MCF 10A (cell line): ENCODE results near the gene CDC5L. TPM values are rescaled to one million over a fixed set of nuclear protein-coding genes. Genes with fewer than 3 reads are reported as not detected.

Experiments used
- BruUV-seq: library from RNA; stranded (reverse); fragments of 400-500 nt; replicated peaks from 2 replicates; lab custom pipeline; 2021; lab: Mats Ljungman, UMichigan
- CTCF ChIA-PET: fragments of 300-600 bp; sonication (Branson Sonifier 250); formaldehyde crosslinking; extraction: SDS; loops from one replicate; lab custom pipeline; 2021; ENCODE audit warnings: antibody characterized with exemption, inconsistent platforms; lab: Yijun Ruan, JAX
- POLR2A ChIA-PET: fragments of 300-600, 350-650 bp; sonication (Branson Sonifier 250); formaldehyde crosslinking; extraction: SDS; loops from one replicate; lab custom pipeline; 2020; ENCODE audit warnings: antibody characterized with exemption, inconsistent platforms; lab: Yijun Ruan, JAX
- DNase-seq: peaks from one replicate; pipeline ENCODE4 v3.0.0-alpha.2; 2018; ENCODE audit not compliant: unreplicated experiment
- H3K27ac Mint-ChIP-seq: one replicate; pipeline ENCODE4 v1.8.0; 2022; ENCODE audit warnings: mild to moderate bottlenecking, low read depth, mixed read lengths; ENCODE audit not compliant: unreplicated experiment
- H3K27me3 Mint-ChIP-seq: one replicate; pipeline ENCODE4 v1.8.0; 2022; ENCODE audit warnings: mixed read lengths; ENCODE audit not compliant: insufficient read depth, unreplicated experiment
- H3K36me3 Mint-ChIP-seq: one replicate; pipeline ENCODE4 v1.8.0; 2022; ENCODE audit warnings: mild to moderate bottlenecking, moderate library complexity, mixed read lengths; ENCODE audit not compliant: insufficient read depth, unreplicated experiment
- H3K4me1 Mint-ChIP-seq: one replicate; pipeline ENCODE4 v1.8.0; 2022; ENCODE audit warnings: mixed read lengths; ENCODE audit not compliant: insufficient read depth, unreplicated experiment
- H3K4me3 Mint-ChIP-seq: one replicate; pipeline ENCODE4 v1.8.0; 2022; ENCODE audit warnings: mild to moderate bottlenecking, moderate library complexity, mixed read lengths; ENCODE audit not compliant: unreplicated experiment
- H3K9me3 Mint-ChIP-seq: one replicate; pipeline ENCODE4 v1.8.0; 2022; ENCODE audit warnings: mixed read lengths; ENCODE audit not compliant: unreplicated experiment
- CTCF ChIP-seq: fragments of 200-600 bp; IDR thresholded peaks from one replicate; pipeline ENCODE4 v1.8.0; 2022; ENCODE audit warnings: antibody characterized with exemption, mild to moderate bottlenecking; ENCODE audit not compliant: unreplicated experiment
- intact Hi-C: fragments of 100-400 bp; cut with micrococcal nuclease; formaldehyde crosslinking; loops from 2 replicates; pipeline ENCODE4 v1.14.1; 2022
- total RNA-seq: library from RNA; stranded (reverse); gene quantifications from 2 replicates; pipeline ENCODE4 v1.2.3, GENCODE V29; 2022

The CDC5L gene
- total RNA-seq, 1 experiment from 2014 or later, result 23.1 TPM

GRCh38 chr6:44456966-44457292 is 69.4 kb downstream of the CDC5L start:
- Mint-ChIP-seq H3K4me1 (peaks cover 20% of the 10 kb centered on the region), H3K27me3 (no peaks in the 10 kb centered on the region), H3K9me3 (no peaks in the 10 kb centered on the region), H3K36me3 (peaks cover 2% of the 10 kb centered on the region), H3K27ac (no peak overlapping the region), H3K4me3 (no peak overlapping the region)
- no peak for DNase-seq
- TF ChIP-seq CTCF, result no peak
- ChIA-PET POLR2A (interaction anchor here (1.2 to 1.5 kb wide), 2 partner anchors 17 to 23 kb away, joined by 3 to 4 read pairs; no protein-coding TSS in a partner anchor), CTCF (interaction anchor here (0.6 to 5.8 kb wide), 5 partner anchors 12 to 189 kb away, joined by 3 to 41 read pairs (median 23); no protein-coding TSS in a partner anchor)
- intact Hi-C loops, result loop anchor here (1.0 to 5.0 kb wide), 2 partner anchors 26 to 190 kb away; partner anchors contain the start of gene NFKBIE
- no TSS peak for BruUV-seq

- H3K27ac Mint-ChIP-seq, result no peak overlapping the region
- H3K4me1 Mint-ChIP-seq, result peaks cover 17% of the 10 kb centered on the region
- H3K9me3 Mint-ChIP-seq, result no peaks in the 10 kb centered on the region
- no peaks in the 10 kb centered on the region for H3K36me3 Mint-ChIP-seq
- no TSS peak for BruUV-seq
- no peak overlapping the region for H3K4me3 Mint-ChIP-seq
- peak; percentile 31 for DNase-seq
- CTCF ChIA-PET, result interaction anchor here (0.6 to 5.8 kb wide), 7 partner anchors 12 to 189 kb away, joined by 3 to 41 read pairs (median 5); no protein-coding TSS in a partner anchor
- no peaks in the 10 kb centered on the region for H3K27me3 Mint-ChIP-seq
- POLR2A ChIA-PET, result interaction anchor here (1.0 to 1.5 kb wide), 2 partner anchors 24 to 27 kb away, joined by 3 read pairs; no protein-coding TSS in a partner anchor
- TF ChIP-seq CTCF, result no peak
- intact Hi-C loops, result loop anchor here (5.0 kb wide), 1 partner anchor 190 kb away; the partner anchor contains the start of gene NFKBIE
Observed at GRCh38 chr6:44457596-44457995, 70.1 kb downstream of the CDC5L start.

- Mint-ChIP-seq H3K4me3 (no peak overlapping the region), H3K4me1 (peaks cover 12% of the 10 kb centered on the region), H3K27me3 (no peaks in the 10 kb centered on the region), H3K27ac (no peak overlapping the region), H3K9me3 (no peaks in the 10 kb centered on the region), H3K36me3 (no peaks in the 10 kb centered on the region)
- intact Hi-C loops, result loop anchor here (5.0 kb wide), 1 partner anchor 191 kb away; the partner anchor contains the start of gene NFKBIE
- TF ChIP-seq CTCF, result no peak
- no peak for DNase-seq
- CTCF ChIA-PET, result interaction anchor here (0.6 to 3.8 kb wide), 9 partner anchors 9 to 192 kb away, joined by 3 to 29 read pairs (median 5); no protein-coding TSS in a partner anchor
- POLR2A ChIA-PET, result interaction anchor here (1.0 kb wide), 1 partner anchor 28 kb away, joined by 3 read pairs; no protein-coding TSS in a partner anchor
- BruUV-seq, result no TSS peak
Observed at GRCh38 chr6:44458551-44458950, 71.0 kb downstream of the CDC5L start.

- CTCF ChIA-PET, result interaction anchor here (0.6 to 2.6 kb wide), 4 partner anchors 13 to 1469 kb away, joined by 3 to 8 read pairs (median 6); no protein-coding TSS in a partner anchor
- Mint-ChIP-seq H3K9me3 (no peaks in the 10 kb centered on the region), H3K4me1 (peaks cover 6% of the 10 kb centered on the region), H3K36me3 (no peaks in the 10 kb centered on the region), H3K27ac (no peak overlapping the region), H3K4me3 (no peak overlapping the region), H3K27me3 (no peaks in the 10 kb centered on the region)
- TF ChIP-seq CTCF, result no peak
- POLR2A ChIA-PET, result interaction anchor here (0.9 kb wide), 1 partner anchor 8 kb away, joined by 3 read pairs; no protein-coding TSS in a partner anchor
- intact Hi-C loops, result no loop called here
- BruUV-seq, result no TSS peak
- no peak for DNase-seq
Observed at GRCh38 chr6:44462335-44462734, 74.8 kb downstream of the CDC5L start.
